ENCODE data around the gene ADGRD2. TPM values are rescaled to one million over a fixed set of nuclear protein-coding genes. Genes with fewer than 3 reads are reported as not detected.
A peak's percentile ranks its signal among the peaks of the same experiment; 100 is the strongest.

The ADGRD2 gene
- polyA plus RNA-seq, 2 of the 4 experiments (the other 2 are of a cell fraction), result not detected

- TF ChIP-seq FOSB (CRISPR knock-in tag; IDR thresholded peaks at IDR 0.05), result no peak
- no peak for TF ChIP-seq NR3C1 (IDR thresholded peaks at IDR 0.05)
- 0 out of 2 replicates have a peak, but pooled peaks have one; percentile 29 for TF ChIP-seq GATA3 (IDR thresholded peaks at IDR 0.05; ENCODE audit: borderline replicate concordance)
- TF ChIP-seq KDM5A (IDR thresholded peaks at IDR 0.05), result peak; percentile 99
- TF ChIP-seq POLR2A (IDR thresholded peaks at IDR 0.05; ENCODE audit: low read length), result peak; percentile 41; the same call in 1 of the 2 replicates
- no peak for TF ChIP-seq CHD2 (IDR thresholded peaks at IDR 0.05; ENCODE audit: low read length, partially characterized antibody)
- TF ChIP-seq TP53 (CRISPR knock-in tag; IDR thresholded peaks at IDR 0.05), result no peak
- TF ChIP-seq BCL3 (IDR thresholded peaks at IDR 0.05), result peak; percentile 82; the same call in 2 of the 3 replicates
- no peak for TF ChIP-seq CBX2 (IDR thresholded peaks at IDR 0.05; ENCODE audit: borderline replicate concordance, low read depth)
- no peak for TF ChIP-seq CEBPB (IDR thresholded peaks at IDR 0.05)
- TF ChIP-seq SMC3 (IDR thresholded peaks at IDR 0.05), result no peak; the same call in 2 of the 3 replicates
- TF ChIP-seq EHF (CRISPR knock-in tag; IDR thresholded peaks at IDR 0.05), result no peak
- TF ChIP-seq, protein P1, sequence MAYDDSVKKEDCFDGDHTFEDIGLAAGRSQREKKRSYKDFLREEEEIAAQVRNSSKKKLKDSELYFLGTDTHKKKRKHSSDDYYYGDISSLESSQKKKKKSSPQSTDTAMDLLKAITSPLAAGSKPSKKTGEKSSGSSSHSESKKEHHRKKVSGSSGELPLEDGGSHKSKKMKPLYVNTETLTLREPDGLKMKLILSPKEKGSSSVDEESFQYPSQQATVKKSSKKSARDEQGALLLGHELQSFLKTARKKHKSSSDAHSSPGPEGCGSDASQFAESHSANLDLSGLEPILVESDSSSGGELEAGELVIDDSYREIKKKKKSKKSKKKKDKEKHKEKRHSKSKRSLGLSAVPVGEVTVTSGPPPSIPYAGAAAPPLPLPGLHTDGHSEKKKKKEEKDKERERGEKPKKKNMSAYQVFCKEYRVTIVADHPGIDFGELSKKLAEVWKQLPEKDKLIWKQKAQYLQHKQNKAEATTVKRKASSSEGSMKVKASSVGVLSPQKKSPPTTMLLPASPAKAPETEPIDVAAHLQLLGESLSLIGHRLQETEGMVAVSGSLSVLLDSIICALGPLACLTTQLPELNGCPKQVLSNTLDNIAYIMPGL (CRISPR knock-in tag; IDR thresholded peaks at IDR 0.05; ENCODE audit: borderline replicate concordance), result no peak
- TF ChIP-seq PHF8 (IDR thresholded peaks at IDR 0.05; ENCODE audit: borderline replicate concordance, low read depth), result peak; percentile 87
- no peak for TF ChIP-seq FOSL2 (IDR thresholded peaks at IDR 0.05)
- TF ChIP-seq FOSL2 (CRISPR knock-in tag; IDR thresholded peaks at IDR 0.05), result peak; percentile 38; the same call in 1 of the 2 replicates
- no peak for TF ChIP-seq HOXB13 (CRISPR knock-in tag; IDR thresholded peaks at IDR 0.05; ENCODE audit: low read depth)
- no peak for TF ChIP-seq FOXS1 (CRISPR knock-in tag; IDR thresholded peaks at IDR 0.05)
- TF ChIP-seq ZSCAN20 (CRISPR knock-in tag; IDR thresholded peaks at IDR 0.05), result no peak
- no peak for TF ChIP-seq KDM1A (IDR thresholded peaks at IDR 0.05; ENCODE audit: low read depth)
- peak; percentile 59; the same call in 1 of the 2 replicates for TF ChIP-seq MAZ (IDR thresholded peaks at IDR 0.05; ENCODE audit: borderline replicate concordance, low read depth, low read length)
- TF ChIP-seq ESRRA (IDR thresholded peaks at IDR 0.05; ENCODE audit: borderline replicate concordance, low read length), result no peak
- peak; percentile 71 for TF ChIP-seq CTCF (IDR thresholded peaks at IDR 0.05)
- peak; percentile 72 for TF ChIP-seq MAX (IDR thresholded peaks at IDR 0.05)
- TF ChIP-seq JUNB (IDR thresholded peaks at IDR 0.05), result no peak
- peak; percentile 53; the same call in 1 of the 2 replicates for TF ChIP-seq MYC (IDR thresholded peaks at IDR 0.05; ENCODE audit: borderline replicate concordance, low read length)
- no peak for TF ChIP-seq RCOR1 (IDR thresholded peaks at IDR 0.05; ENCODE audit: low read depth, low read length)
Observed at GRCh38 chr9:124415102-124415851, 35.0 kb upstream of the ADGRD2 start, which contains the start of gene PSMB7 (continued).
